ENCODE results near the gene ATAD2B.

The ATAD2B gene

GRCh38 chr2:23700627-23701026 is 226.3 kb downstream of the ATAD2B start:
- DNase-seq (ENCODE audit: low spot score), result no peak

GRCh38 chr2:23699580-23699925 is 227.4 kb downstream of the ATAD2B start:
- DNase-seq (ENCODE audit: low spot score), result no peak

GRCh38 chr2:23698721-23699579 is 228.0 kb downstream of the ATAD2B start:
- peak; percentile 38 for DNase-seq (ENCODE audit: low spot score)

Data from AG08396 (cell line).